ENCODE measurements around the gene PDK1. TPM values are rescaled to one million over a fixed set of nuclear protein-coding genes. Genes with fewer than 3 reads are reported as not detected.

Gene PDK1
- total RNA-seq, 1 experiment from 2014 or later: 74.7 TPM

DNA sequence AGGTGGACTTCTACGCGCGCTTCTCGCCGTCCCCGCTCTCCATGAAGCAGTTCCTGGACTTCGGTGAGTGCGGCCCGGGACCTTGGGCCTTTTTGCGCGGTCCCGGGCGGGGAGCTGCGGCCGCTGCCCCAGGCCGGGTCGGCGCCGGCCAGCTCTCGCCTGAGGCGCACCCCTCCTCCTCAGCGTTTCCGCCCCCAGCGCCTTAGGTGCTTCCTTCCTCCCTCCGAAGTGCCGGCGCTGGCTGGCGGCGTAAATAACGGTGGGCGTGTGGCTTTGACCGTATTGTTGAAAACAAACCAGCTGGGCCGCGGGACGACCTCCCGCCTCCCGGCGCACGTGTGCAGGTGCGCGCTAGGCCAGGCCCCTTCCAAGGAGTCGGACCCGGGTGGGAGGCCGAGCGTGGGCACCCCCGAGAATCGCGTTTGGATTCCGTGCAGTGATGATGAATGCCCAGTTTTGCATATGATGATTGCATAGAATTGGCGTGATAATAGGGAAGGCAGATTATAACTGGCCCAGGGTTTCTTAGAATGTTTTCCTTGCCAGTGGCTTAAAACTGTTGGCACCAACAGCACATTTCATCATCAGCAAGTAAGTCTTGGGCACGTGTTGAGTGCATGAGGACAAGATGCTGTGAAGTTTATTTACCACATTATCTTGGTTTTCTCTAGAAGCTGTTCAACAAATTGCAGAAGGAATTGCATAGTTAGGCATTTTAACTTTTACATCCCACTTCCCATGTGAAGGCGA is 569 bp downstream of the PDK1 start:
- Histone ChIP-seq H2BK12ac (ENCODE audit: insufficient read length, low read depth, low read length) (no peak overlapping the region), H2AFZ (ENCODE audit: low read length) (no peak overlapping the region), H4K20me1 (ENCODE audit: control insufficient read depth, insufficient read depth, insufficient read length) (no peaks in the 10 kb centered on the region), H3K9ac (ENCODE audit: extremely low read depth, insufficient read length, low read length) (peak overlapping the region; percentile 67), H3K27ac (ENCODE audit: insufficient read length, low read depth, low read length) (no peak overlapping the region), H3K4me2 (ENCODE audit: insufficient read depth, insufficient read length, low read length) (peak overlapping the region; percentile 84), H4K5ac (ENCODE audit: insufficient read length, low read depth, low read length) (no peak overlapping the region), H2BK20ac (ENCODE audit: low read depth, low read length, poor library complexity, severe bottlenecking) (no peak overlapping the region), H3K4ac (ENCODE audit: low read depth, low read length) (no peak overlapping the region), H3K23ac (ENCODE audit: insufficient read length, low read depth, low read length) (no peak overlapping the region), H3T11ph (ENCODE audit: low read length) (no peak overlapping the region), H4K8ac (replicated peaks; ENCODE audit: insufficient read length, low read depth, low read length) (no peak overlapping the region), H3K14ac (ENCODE audit: insufficient read depth, low read length) (no peak overlapping the region), H2AK5ac (ENCODE audit: insufficient read length, low read length) (no peak overlapping the region), H2BK120ac (ENCODE audit: low read depth, low read length, poor library complexity, severe bottlenecking) (no peak overlapping the region), H3K79me1 (ENCODE audit: insufficient read depth, low read depth, low read length, poor library complexity, severe bottlenecking) (no peaks in the 10 kb centered on the region), H3K18ac (ENCODE audit: insufficient read length, low read depth, low read length) (no peak overlapping the region), H3K27me3 (ENCODE audit: insufficient read depth, low read length) (no peaks in the 10 kb centered on the region), H3K4me1 (ENCODE audit: insufficient read depth, low read length) (peaks cover 8% of the 10 kb centered on the region; the same call in 1 of the 2 replicates), H4K91ac (ENCODE audit: insufficient read length, low read depth, low read length) (no peak overlapping the region), H3K56ac (ENCODE audit: insufficient read length, low read depth, low read length) (no peak overlapping the region), H3K23me2 (ENCODE audit: insufficient read length, low read depth, low read length, poor library complexity, severe bottlenecking) (peaks cover 4% of the 10 kb centered on the region), H2BK15ac (ENCODE audit: low read depth, low read length) (no peak overlapping the region), H2BK5ac (ENCODE audit: insufficient read length, low read length) (no peak overlapping the region), H3K79me2 (ENCODE audit: insufficient read depth, low read length) (peaks cover 9% of the 10 kb centered on the region; the same call in 1 of the 2 replicates), H3K9me3 (ENCODE audit: control insufficient read depth, low read depth, low read length) (no peaks in the 10 kb centered on the region)
- Mint-ChIP-seq H3K4me1 (peaks cover 66 to 69% of the 10 kb centered on the region in 2 experiments), H3K27ac (peak overlapping the region; percentile 76 to 95 (median 83); a peak in 5 of 7 replicates), H3K9me3 (peaks cover 0 to 4% of the 10 kb centered on the region in 2 experiments; a peak in 3 of 5 replicates), H3K4me3 (peak overlapping the region; percentile 86 to 94), H3K36me3 (ENCODE audit: insufficient read depth in 1 of 3, low read depth in 3 of 3) (peaks cover 12 to 34% (median 19%) of the 10 kb centered on the region in 3 experiments; a peak in 6 of 7 replicates), H3K27me3 (ENCODE audit: low read depth) (no peaks in the 10 kb centered on the region; the same call in 1 of the 2 replicates)
- DNase-seq: peak; percentile 88
- TF ChIP-seq CTCF (conservative IDR thresholded peaks at IDR 0.05): no peak
- no CpG with 5 or more reads among the region's 52 CpGs for WGBS (ENCODE audit: extremely low coverage, insufficient read length, low lambda C conversion rate)
